Panc1 (cell line): ENCODE measurements around the gene SLCO4A1. TPM values are rescaled to one million over a fixed set of nuclear protein-coding genes. Genes with fewer than 3 reads are reported as not detected.

Experiments
- ATAC-seq: fragments of 200-7000 bp; cut with Tn5 transposase; 2 replicates; pipeline ENCODE4 v1.9.1; 2020; ENCODE audit warnings: mild to moderate bottlenecking, moderate library complexity
- BruUV-seq: library from RNA; stranded (reverse); fragments of 400-500 nt; replicated peaks from 2 replicates; lab custom pipeline; 2021; lab: Mats Ljungman, UMichigan
- CTCF ChIA-PET: fragments of 300-600 bp; sonication (Branson Sonifier 250); formaldehyde crosslinking; loops from one replicate; lab custom pipeline; 2022; ENCODE audit warnings: antibody characterized with exemption; lab: Charles Lee
- POLR2A ChIA-PET: fragments of 300-600 bp; sonication (Branson Sonifier 250); formaldehyde crosslinking; loops from one replicate; lab custom pipeline; 2022; ENCODE audit warnings: antibody characterized with exemption; lab: Charles Lee
- DNase-seq: peaks from one replicate; pipeline ENCODE4 v3.0.0-alpha.2; 2010; ENCODE audit warnings: low read depth, low spot score
- H3K27ac ChIP-seq: 2 replicates; pipeline ENCODE4 v1.5.1; 2011; ENCODE audit warnings: mild to moderate bottlenecking, low read length, inconsistent platforms
- H3K27me3 ChIP-seq: fragments of 200-500 bp; sonication (Bioruptor generic); 2 replicates; pipeline ENCODE4 v1.6.0; 2014; ENCODE audit warnings: low read length, inconsistent platforms; ENCODE audit not compliant: control insufficient read depth, insufficient read depth
- H3K36me3 ChIP-seq: fragments of 200-500 bp; sonication (Bioruptor generic); 2 replicates; pipeline ENCODE4 v1.5.1; 2014; ENCODE audit warnings: inconsistent platforms, mild to moderate bottlenecking, low read length, moderate library complexity; ENCODE audit not compliant: control insufficient read depth, insufficient read depth
- H3K4me1 ChIP-seq: 2 replicates; pipeline ENCODE4 v1.5.1; 2011; ENCODE audit warnings: inconsistent platforms, mild to moderate bottlenecking, low read length, moderate library complexity; ENCODE audit not compliant: control insufficient read depth, insufficient read depth
- H3K4me3 ChIP-seq, 2 experiments: 2 replicates each; pipeline ENCODE4 v1.5.1; 2011 to 2012; ENCODE audit warnings: low read depth in 2 of 2, low read length in 2 of 2, mild to moderate bottlenecking in 2 of 2, inconsistent platforms in 1 of 2, moderate library complexity in 1 of 2
- H3K9me3 ChIP-seq: fragments of 200-500 bp; sonication (Bioruptor generic); 2 replicates; pipeline ENCODE4 v1.5.1; 2014; ENCODE audit warnings: low read depth, mild to moderate bottlenecking, inconsistent platforms, low read length, moderate library complexity; ENCODE audit not compliant: control insufficient read depth, insufficient read depth
- CTCF ChIP-seq: fragments of 450-650 bp; IDR thresholded peaks from 2 replicates; pipeline ENCODE4 v1.5.1; 2017; ENCODE audit warnings: mild to moderate bottlenecking
- POLR2AphosphoS5 ChIP-seq: IDR thresholded peaks from 2 replicates; pipeline ENCODE4 v1.6.1; 2012; ENCODE audit warnings: mild to moderate bottlenecking, low read depth, low read length, moderate library complexity
- REST ChIP-seq, 2 experiments: IDR thresholded peaks; 2 replicates each; pipeline ENCODE4 v1.6.1; 2011 to 2012; ENCODE audit warnings: low read depth in 2 of 2, control low read depth in 1 of 2, low read length in 1 of 2, mild to moderate bottlenecking in 1 of 2, moderate library complexity in 1 of 2; ENCODE audit not compliant: insufficient read depth in 1 of 2
- SIN3A ChIP-seq: IDR thresholded peaks from 2 replicates; pipeline ENCODE4 v1.6.1; 2012; ENCODE audit warnings: low read depth, mild to moderate bottlenecking, low read length, moderate library complexity, borderline replicate concordance; ENCODE audit not compliant: insufficient read depth
- TCF7L2 ChIP-seq: IDR thresholded peaks from 2 replicates; pipeline ENCODE4 v1.6.1; 2011; ENCODE audit warnings: mild to moderate bottlenecking, low read depth, low read length, inconsistent platforms
- in situ Hi-C: cut with HindIII; loops from 2 replicates; pipeline ENCODE4 v1.10.0; 2016; ENCODE audit warnings: low sequenced_read_pairs, low pct_unique_long_range_greater_than_20kb
- intact Hi-C: fragments of 100-400 bp; cut with micrococcal nuclease; formaldehyde crosslinking; loops from one replicate; pipeline ENCODE4 v1.10.0; 2022; ENCODE audit not compliant: unreplicated experiment
- total RNA-seq: library from RNA; stranded (reverse); gene quantifications from one replicate; pipeline ENCODE4 v1.2.1, GENCODE V29; 2021; ENCODE audit not compliant: unreplicated experiment

Gene SLCO4A1
- total RNA-seq, 1 experiment from 2014 or later: 167 TPM

GRCh38 chr20:62632575-62633090 lies 9.7 kb upstream of the SLCO4A1 start:
- H3K4me1 ChIP-seq: peaks cover 53% of the 10 kb centered on the region
- ATAC-seq (no peak), DNase-seq (no peak)
- no peak overlapping the region for H3K4me3 ChIP-seq
- H3K9me3 ChIP-seq: no peaks in the 10 kb centered on the region
- BruUV-seq: no TSS peak
- ChIA-PET CTCF (no interaction called here), POLR2A (no interaction called here)
- no peaks in the 10 kb centered on the region for H3K36me3 ChIP-seq
- no peaks in the 10 kb centered on the region for H3K27me3 ChIP-seq
- H3K27ac ChIP-seq: no peak overlapping the region
- intact Hi-C loops (no loop called here), in situ Hi-C loops (no loop called here)
- TF ChIP-seq TCF7L2: no peak
- TF ChIP-seq SIN3A: no peak
- no peak for TF ChIP-seq POLR2AphosphoS5
- TF ChIP-seq REST (IDR thresholded peaks at IDR 0.05; ENCODE audit: insufficient read depth in 1 of 2, low read depth in 2 of 2, low read length in 1 of 2): no peak
- no peak for TF ChIP-seq CTCF

- ChIA-PET CTCF (no interaction called here), POLR2A (interaction anchor here (0.7 kb wide), 1 partner anchor 13 kb away, joined by 5 read pairs; no protein-coding TSS in a partner anchor)
- H3K36me3 ChIP-seq: no peaks in the 10 kb centered on the region
- H3K27me3 ChIP-seq: no peaks in the 10 kb centered on the region
- no peak for ATAC-seq
- H3K4me1 ChIP-seq: peaks cover 49% of the 10 kb centered on the region
- no peak for TF ChIP-seq POLR2AphosphoS5
- TF ChIP-seq TCF7L2: no peak
- TF ChIP-seq SIN3A: no peak
- TF ChIP-seq REST (IDR thresholded peaks at IDR 0.05; ENCODE audit: insufficient read depth in 1 of 2, low read depth in 2 of 2, low read length in 1 of 2): no peak
- TF ChIP-seq CTCF: no peak
- in situ Hi-C loops (no loop called here), intact Hi-C loops (no loop called here)
- no peak for DNase-seq
- no peak overlapping the region for H3K4me3 ChIP-seq
- H3K27ac ChIP-seq: peak overlapping the region; percentile 44; the same call in 1 of the 2 replicates
- no TSS peak for BruUV-seq
- H3K9me3 ChIP-seq: no peaks in the 10 kb centered on the region
These were observed 8.5 kb upstream of the SLCO4A1 start for GRCh38 chr20:62633598-62634329.
